ENCODE measurements around the gene SIGLEC5.
"Not testable (repeated sequence)": the region's sequence is repeated elsewhere in the genome, so short reads cannot be mapped to it uniquely, and the experiment has no call there.

Gene SIGLEC5

DNA sequence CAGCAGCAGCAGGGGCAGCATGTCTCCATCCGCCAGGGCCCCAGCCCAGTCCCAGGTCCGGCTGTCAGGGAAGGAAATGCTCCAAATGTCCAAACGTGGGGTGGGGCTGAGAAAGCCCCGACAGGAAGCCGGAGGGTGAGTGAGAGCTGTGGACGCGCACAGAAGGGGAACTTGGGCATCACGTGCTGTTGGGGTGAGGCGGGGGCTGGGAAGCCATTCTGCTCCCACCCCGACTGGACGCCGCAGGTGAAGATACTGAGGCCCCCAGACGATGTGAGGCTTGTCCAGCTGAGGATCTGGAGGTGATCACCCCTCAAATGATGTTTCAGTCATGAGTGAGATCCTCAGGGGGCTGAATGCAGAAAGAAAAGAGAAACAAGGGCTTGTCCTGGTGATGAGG is at the start of gene SIGLEC5:
SIGLEC5 (minus strand) TSS at position 87 of the 400 bp plus-strand sequence; CDS start at position 21, 66 bp downstream.
- not testable (repeated sequence) for DNase-seq

DNA sequence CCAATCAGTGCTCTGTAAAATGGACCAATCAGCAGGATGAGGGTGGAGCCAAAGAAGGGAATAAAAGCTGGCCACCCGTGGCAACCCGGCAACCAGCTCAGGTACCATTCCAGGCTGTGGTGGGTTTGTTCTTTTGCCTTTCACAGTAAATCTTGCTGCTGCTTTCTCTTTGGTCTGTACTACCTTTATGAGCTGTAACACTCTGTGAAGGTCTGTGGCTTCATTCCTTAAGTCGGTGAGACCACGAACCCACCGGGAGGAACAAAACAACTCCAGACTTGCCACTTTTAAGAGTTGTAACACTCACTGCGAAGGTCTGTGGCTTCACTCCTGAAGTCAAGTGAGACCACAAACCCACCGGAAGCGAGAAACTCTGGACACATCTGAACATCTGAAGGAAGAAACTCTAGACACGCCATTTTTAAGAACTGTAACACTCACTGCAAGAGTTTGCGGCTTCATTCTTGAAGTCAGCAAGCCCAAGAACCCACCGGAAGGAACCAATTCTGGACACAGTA is 46.4 kb upstream of the SIGLEC5 start:
- no peak for DNase-seq

DNA sequence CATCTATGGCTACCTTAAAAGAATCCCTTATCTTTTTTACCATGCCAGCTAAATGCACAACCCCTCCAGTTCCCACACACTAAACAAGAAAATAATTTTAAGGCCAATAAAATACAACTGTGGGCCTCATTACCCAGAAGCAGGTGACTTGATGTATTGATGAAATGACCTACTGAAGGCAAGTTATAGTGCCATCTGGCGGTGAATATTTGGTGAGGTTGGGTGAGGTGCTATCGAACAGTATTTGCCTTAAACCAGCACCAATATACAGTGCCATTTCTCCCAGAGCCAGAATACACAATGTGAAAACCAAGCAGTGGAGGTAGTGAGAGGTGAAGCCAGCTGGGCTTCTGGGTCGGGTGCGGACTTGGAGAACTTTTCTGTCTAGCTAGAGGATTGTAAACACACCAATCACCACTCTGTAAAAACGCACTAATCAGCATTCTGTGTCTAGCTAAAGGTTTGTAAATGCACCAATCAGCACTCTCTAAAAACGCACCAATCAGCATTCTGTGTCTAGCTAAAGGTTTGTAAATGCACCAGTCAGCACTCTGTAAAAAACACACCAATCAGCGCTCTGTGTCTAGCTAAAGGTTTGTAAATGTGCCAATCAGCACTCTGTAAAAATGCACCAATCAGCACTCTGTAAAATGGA is 45.8 kb upstream of the SIGLEC5 start:
- peak; percentile 1 for DNase-seq

- no peak for DNase-seq
Measured at GRCh38 chr19:51668216-51668615, 38.0 kb upstream of the SIGLEC5 start.

- no peak for DNase-seq
Measured at GRCh38 chr19:51664997-51665396, 34.8 kb upstream of the SIGLEC5 start.

- no peak for DNase-seq
Measured at GRCh38 chr19:51664131-51664530, 33.9 kb upstream of the SIGLEC5 start.

DNA sequence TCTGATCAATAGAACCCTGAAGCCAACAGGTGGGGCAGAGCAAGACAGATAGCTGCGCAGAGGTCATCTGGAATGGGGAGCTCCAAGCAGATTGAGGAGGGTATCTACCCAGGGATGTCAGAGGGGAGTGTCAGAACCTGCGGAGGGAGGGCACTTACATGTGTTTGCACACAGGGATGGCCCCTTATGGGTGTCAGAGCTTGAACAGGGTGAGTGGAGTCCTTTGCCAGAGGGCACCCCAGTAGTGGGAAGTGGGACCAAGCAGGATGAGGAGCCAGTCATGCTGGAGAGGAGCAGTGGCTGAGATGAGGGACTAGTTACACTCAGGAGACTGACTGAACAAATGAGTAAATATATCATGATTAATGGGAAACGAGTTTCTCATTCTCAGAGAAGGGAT is 33.4 kb upstream of the SIGLEC5 start:
- no peak for DNase-seq

DNA sequence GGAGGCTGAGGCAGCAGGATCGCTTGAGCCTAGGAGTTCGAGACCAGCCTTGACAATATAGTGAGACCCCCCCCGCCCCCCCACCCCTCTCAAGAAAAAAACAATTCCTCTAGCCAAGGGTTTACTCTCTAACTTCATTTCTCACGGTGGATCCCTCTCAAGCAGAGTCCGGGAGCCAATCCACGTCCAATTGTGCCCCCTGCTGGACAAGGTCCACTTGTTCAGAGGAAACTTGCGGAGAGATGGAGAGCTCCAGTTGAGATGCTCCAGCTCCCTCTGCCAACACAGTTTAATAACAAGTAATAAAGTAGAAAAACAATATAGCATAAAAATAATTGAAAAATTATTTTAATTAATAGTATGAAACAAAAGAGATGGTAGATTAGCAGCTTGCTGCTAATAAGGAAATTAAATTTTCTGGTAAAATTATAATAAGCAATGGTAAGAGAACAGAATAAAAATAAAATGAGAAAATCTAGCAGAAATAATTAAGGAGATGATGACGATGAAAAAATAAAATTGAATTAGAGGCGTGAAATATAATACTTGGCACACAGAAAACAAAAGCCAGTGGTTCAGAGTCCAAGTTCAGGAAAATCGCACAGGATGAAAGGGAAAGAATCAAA is 30.9 kb upstream of the SIGLEC5 start:
- DNase-seq, result peak; percentile 17

GRCh38 chr19:51654783-51655182 is 24.6 kb upstream of the SIGLEC5 start:
- DNase-seq, result no peak

GRCh38 chr19:51653162-51653561 is 23.0 kb upstream of the SIGLEC5 start:
- no peak for DNase-seq

- no peak for DNase-seq
Measured at GRCh38 chr19:51652266-51652665, 22.1 kb upstream of the SIGLEC5 start.

GRCh38 chr19:51651216-51651846 is 21.1 kb upstream of the SIGLEC5 start:
- DNase-seq, result no peak

GRCh38 chr19:51647318-51647717 is 17.1 kb upstream of the SIGLEC5 start:
- no peak for DNase-seq

DNA sequence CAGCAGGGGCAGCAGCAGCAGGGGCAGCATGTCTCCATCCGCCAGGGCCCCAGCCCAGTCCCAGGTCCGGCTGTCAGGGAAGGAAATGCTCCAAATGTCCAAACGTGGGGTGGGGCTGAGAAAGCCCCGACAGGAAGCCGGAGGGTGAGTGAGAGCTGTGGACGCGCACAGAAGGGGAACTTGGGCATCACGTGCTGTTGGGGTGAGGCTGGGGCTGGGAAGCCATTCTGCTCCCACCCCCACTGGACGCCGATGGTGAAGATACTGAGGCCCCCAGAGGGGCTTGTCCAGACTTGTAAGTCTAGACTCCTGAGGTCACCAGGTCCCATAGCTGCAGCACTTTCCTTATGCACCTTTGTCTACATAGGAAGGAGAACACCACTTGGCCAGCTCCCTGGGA is 16.5 kb upstream of the SIGLEC5 start, which contains the start of gene SIGLEC14:
SIGLEC14 (minus strand) TSS at position 96 of the 400 bp plus-strand sequence; CDS start at position 30, 66 bp downstream.
- DNase-seq, result not testable (repeated sequence)

GRCh38 chr19:51644636-51645271 is 14.6 kb upstream of the SIGLEC5 start:
- DNase-seq, result no peak

DNA sequence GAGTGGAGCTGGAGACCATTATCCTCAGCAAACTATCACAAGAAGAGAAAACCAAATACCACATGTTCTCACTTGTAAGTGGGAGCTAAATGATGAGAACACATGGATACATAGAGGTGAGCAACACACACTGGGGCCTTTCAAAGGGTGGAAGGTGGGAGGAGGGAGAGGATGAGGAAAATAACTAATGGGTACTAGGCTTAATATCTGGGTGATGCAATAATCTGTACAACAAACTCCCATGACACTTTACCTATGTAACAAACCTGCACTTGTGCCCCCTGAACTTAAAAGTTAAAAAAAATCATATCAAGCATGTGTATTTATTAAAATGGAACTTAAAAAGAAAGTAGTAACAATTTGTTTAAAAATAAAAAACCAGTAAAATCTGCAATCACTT is 11.4 kb upstream of the SIGLEC5 start:
- no peak for DNase-seq

DNA sequence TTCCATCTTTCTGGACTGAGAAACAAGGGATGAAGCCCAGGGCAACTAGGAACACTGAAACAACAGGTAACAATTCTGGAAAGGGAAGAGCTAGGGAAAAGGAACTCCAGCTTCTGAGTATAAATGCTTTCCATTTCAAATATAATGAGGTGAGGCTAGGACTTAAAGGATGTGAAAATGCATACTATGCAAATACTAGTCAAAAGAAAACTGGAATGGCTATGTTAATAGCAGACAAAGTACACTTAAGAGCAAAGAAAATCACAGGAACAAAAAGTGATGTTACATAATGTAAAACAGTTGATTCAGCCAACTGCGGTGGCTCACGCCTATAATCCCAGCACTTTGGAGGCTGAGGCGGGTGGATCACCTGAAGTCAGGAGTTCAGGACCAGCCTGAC is 10.2 kb upstream of the SIGLEC5 start:
- no peak for DNase-seq

DNA sequence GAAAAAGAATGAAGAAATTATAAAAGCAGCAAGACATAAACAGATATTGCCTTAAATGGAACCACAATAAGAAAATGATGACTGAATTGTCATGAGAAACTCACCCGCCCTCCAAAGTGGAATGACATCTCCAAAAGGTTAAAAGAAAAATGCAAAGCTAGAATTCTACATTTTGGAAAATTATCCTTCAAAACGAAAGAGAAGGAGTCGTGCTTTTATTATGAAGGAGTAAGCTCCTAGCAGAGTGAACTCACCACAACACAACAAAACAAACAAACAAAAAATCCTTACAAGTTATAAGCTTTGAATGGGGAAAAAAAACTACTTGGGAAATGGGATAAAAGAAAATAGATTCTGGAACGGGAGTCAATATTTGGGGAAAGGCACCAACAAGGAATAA is 9.7 kb upstream of the SIGLEC5 start:
- DNase-seq, result no peak

- peak; percentile 1 for DNase-seq
Measured at GRCh38 chr19:51637362-51637978, 7.3 kb upstream of the SIGLEC5 start.

DNA sequence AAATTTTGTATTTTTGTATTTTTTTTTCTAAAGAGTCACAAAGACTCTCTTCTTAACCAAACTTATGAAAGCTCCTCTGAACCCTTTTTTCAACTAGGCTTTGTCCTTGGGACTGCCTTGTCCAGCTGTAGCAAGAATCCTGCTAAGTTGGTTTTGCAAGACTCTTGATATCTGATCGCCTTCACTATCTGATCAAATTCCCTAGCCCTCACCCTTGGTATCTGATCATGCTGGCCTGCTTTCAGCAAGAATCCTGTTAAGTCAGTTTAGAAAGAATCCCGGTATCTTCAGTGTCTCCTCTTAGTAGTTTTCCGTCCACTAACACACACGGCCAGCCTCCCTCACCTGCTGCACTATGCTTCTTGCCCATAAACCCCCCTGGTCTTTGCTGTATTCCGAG is 1.9 kb upstream of the SIGLEC5 start:
- DNase-seq, result no peak

DNA sequence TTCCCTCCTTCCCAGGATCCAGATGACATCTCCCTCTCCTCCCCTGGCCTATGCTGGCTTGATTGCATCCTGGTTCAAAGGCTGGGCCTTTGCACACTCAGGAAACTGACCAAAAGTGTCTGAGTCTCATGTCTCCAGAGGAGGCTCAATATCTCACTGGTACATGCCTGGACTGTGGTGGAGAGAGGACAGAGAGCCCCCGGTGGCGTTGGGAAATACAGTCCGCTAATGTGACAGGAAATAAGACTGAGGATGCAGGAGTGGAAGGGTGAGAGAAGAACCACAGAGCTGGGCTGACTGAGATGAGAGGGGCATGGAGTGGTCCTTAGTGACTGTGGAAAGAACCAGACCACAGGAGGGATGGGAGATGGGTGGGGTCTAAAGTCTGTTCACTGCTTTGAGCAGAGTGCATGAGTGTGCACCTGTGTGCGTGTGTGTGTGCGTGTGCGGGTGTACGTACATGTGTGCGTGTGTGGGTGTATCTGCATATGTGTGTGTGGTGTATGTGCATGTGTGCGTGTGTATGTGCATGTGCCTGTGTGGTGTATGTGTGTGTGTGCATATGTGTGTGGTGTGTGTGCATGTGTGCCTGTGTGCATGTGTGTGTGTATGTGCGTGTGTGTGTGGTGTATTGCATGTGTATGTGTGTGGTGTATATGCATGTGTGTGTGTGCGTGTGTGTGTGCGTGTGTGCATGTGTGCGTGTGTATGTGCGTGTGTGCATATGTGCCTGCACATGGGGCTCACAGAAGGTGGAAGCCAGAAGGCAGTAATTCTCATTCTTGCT is 1.9 kb downstream of the SIGLEC5 start:
- no peak for DNase-seq

DNA sequence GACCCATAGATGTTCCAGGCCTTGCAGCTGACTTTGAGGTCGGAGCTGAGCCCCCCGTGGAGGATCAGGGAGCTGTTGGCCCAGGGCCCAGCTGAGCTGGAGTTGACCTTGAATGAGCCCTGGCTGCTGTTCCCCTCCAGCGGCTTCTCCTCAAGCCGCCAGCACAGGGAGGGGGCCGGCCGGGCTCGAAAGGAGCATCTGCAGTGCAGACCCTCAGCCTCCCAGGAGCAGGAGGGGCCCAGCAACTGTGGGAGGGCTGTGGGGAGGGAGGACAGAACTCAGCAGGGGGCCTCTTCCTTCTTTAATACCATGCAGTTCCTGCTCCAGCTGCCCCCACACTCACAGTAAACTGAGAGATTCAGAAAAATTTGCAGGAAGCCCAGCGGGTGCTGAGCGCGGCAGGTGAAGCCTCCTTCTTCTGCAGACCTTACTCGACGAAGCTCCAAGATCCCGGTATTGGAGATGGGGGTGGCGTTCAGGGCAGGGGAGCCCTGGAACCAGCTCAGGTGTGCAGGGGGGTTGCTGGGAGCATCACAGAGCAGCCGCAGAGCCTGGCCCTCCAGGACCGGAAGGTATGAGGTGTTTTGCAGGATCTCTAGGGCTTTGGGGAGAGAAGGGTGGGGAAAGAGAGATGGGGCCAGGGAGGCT is 2.6 kb downstream of the SIGLEC5 start:
- no peak for DNase-seq

Measured in NCI-H1694 treated with DMSO at 0.1 percent for 48 hours (cell line).